ENCODE measurements around the gene DCTN3.

Gene DCTN3

GRCh38 chr9:34564617-34565016 lies 55.7 kb downstream of the DCTN3 start:
- H3K4me3 ChIP-seq (ENCODE audit: low read depth, low read length): no peak overlapping the region
- TF ChIP-seq, protein P1, sequence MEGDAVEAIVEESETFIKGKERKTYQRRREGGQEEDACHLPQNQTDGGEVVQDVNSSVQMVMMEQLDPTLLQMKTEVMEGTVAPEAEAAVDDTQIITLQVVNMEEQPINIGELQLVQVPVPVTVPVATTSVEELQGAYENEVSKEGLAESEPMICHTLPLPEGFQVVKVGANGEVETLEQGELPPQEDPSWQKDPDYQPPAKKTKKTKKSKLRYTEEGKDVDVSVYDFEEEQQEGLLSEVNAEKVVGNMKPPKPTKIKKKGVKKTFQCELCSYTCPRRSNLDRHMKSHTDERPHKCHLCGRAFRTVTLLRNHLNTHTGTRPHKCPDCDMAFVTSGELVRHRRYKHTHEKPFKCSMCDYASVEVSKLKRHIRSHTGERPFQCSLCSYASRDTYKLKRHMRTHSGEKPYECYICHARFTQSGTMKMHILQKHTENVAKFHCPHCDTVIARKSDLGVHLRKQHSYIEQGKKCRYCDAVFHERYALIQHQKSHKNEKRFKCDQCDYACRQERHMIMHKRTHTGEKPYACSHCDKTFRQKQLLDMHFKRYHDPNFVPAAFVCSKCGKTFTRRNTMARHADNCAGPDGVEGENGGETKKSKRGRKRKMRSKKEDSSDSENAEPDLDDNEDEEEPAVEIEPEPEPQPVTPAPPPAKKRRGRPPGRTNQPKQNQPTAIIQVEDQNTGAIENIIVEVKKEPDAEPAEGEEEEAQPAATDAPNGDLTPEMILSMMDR (IDR thresholded peaks at IDR 0.05; ENCODE audit: low read depth, low read length): no peak
- DNase-seq: no peak
- H3K9me3 ChIP-seq: no peaks in the 10 kb centered on the region
- peaks cover 61% of the 10 kb centered on the region for H3K36me3 ChIP-seq
- peaks cover 58% of the 10 kb centered on the region for H3K4me1 ChIP-seq
- no peaks in the 10 kb centered on the region for H3K27me3 ChIP-seq
